ENCODE results near the gene BCCIP. TPM values are rescaled to one million over a fixed set of nuclear protein-coding genes. Genes with fewer than 3 reads are reported as not detected.

Gene BCCIP
- total and polyA plus RNA-seq, 4 donors, result 21.9 to 44.1 (median 31.2) TPM

DNA sequence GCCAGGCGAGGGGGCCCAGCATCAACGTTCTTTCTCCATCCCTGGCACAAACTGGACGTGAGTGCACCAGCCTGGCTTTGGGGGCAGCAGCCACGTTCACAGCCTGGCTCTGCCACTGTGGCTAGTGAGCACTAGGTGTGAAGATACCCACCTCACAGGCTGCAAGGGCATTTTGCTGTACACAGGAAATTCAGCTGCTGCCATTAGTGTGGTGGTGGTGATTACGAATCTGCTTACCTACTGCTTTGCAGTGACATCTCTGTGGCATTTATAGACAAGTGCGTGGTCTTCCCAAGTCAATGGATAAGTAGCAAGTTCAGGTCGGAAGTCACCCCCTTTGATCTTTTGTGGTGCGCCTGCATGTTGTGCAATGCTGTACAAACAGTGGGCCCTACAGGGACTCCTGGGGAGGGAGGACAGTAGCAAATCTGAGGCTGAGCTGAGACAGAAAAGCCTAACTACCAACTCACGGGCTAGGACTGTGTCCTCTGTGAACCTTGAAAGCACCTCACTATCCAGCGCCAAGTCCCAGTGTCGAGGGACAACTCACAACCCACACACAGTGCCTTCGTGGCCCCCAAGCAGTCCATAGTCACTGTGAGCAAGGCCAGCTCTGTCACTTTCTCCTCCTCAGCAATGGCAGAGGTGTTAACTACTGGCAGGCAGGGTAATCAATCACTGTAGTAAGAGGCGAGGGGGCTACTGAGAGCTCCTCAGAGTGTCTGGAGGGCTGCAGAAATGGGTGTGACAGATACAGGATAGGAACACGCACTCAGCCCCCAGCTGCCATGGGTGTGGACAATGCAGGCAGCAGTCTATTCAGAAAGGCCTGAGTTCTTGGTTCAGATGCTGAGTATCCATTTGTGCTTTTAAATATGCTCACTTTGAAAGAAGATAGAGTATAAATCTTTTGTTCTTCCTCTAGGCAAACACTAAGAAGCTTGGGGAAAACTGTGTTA, 30.7 kb upstream of the BCCIP start:
- Histone ChIP-seq H3K36me3 (ENCODE audit: control insufficient read depth in 4 of 4, insufficient read depth in 3 of 4, low read depth in 1 of 4, low read length in 3 of 4) (peaks cover 5 to 57% (median 35%) of the 10 kb centered on the region in 4 donors), H3K27me3 (ENCODE audit: control insufficient read depth in 4 of 4, insufficient read depth in 4 of 4, low read length in 3 of 4) (no peaks in the 10 kb centered on the region), H3K9me3 (ENCODE audit: control insufficient read depth in 4 of 4, low read length in 3 of 4) (no peaks in the 10 kb centered on the region), H3K4me3 (ENCODE audit: low read depth in 1 of 3, low read length in 3 of 3) (no peak overlapping the region), H3K27ac (ENCODE audit: low read depth in 1 of 2, low read length in 2 of 2) (no peak overlapping the region), H3K9ac (ENCODE audit: low read depth in 1 of 2, low read length in 2 of 2) (no peak overlapping the region), H3K4me1 (ENCODE audit: control insufficient read depth in 4 of 4, insufficient read depth in 4 of 4, low read length in 3 of 4) (no peaks in the 10 kb centered on the region)
- whole genome bisulfite sequencing, result 83% methylated on average over 14 of the region's 14 CpGs
- TF ChIP-seq SP1 (IDR thresholded peaks at IDR 0.05), result no peak
- TF ChIP-seq, protein P1, sequence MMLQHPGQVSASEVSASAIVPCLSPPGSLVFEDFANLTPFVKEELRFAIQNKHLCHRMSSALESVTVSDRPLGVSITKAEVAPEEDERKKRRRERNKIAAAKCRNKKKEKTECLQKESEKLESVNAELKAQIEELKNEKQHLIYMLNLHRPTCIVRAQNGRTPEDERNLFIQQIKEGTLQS (IDR thresholded peaks at IDR 0.05), result no peak
- TF ChIP-seq HNF4A (conservative IDR thresholded peaks at IDR 0.05), result no peak
- TF ChIP-seq RXRA (IDR thresholded peaks at IDR 0.05), result no peak
- no peak for TF ChIP-seq RAD21 (IDR thresholded peaks at IDR 0.05)
- no peak for TF ChIP-seq HNF4G (IDR thresholded peaks at IDR 0.05)
- no peak for TF ChIP-seq GABPA (IDR thresholded peaks at IDR 0.05 in 1 of 2, conservative IDR thresholded peaks at IDR 0.05 in 1 of 2)
- TF ChIP-seq, protein P2, sequence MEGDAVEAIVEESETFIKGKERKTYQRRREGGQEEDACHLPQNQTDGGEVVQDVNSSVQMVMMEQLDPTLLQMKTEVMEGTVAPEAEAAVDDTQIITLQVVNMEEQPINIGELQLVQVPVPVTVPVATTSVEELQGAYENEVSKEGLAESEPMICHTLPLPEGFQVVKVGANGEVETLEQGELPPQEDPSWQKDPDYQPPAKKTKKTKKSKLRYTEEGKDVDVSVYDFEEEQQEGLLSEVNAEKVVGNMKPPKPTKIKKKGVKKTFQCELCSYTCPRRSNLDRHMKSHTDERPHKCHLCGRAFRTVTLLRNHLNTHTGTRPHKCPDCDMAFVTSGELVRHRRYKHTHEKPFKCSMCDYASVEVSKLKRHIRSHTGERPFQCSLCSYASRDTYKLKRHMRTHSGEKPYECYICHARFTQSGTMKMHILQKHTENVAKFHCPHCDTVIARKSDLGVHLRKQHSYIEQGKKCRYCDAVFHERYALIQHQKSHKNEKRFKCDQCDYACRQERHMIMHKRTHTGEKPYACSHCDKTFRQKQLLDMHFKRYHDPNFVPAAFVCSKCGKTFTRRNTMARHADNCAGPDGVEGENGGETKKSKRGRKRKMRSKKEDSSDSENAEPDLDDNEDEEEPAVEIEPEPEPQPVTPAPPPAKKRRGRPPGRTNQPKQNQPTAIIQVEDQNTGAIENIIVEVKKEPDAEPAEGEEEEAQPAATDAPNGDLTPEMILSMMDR (IDR thresholded peaks at IDR 0.05; ENCODE audit: low read depth, low read length, missing input control), result no peak
- TF ChIP-seq YY1 (IDR thresholded peaks at IDR 0.05), result no peak
- no peak for DNase-seq (ENCODE audit: low spot score)

DNA sequence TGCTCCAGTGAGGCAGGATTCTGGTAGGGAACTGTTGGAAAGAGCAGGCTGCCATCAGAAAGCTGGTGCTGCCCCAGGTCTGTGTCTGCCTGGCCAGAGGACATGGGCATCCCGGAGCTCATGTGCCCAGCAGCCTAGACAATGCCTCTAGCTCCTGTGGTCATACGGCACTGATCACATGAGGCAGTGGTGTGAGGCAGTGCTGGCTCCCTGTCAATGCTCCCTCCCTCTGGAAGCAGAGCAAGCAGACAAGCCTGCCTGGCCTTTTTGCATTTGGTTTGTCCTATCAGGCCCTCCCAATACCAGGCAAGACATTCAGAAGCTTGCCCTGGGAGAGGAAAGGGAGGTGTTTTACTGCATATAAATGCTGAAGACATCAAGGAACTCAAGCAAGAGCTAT, 28.2 kb upstream of the BCCIP start:
- Histone ChIP-seq H3K4me3 (ENCODE audit: low read depth in 1 of 3, low read length in 3 of 3) (no peak overlapping the region), H3K27ac (ENCODE audit: low read depth in 1 of 2, low read length in 2 of 2) (no peak overlapping the region), H3K9ac (ENCODE audit: low read depth in 1 of 2, low read length in 2 of 2) (no peak overlapping the region), H3K9me3 (ENCODE audit: control insufficient read depth in 4 of 4, low read length in 3 of 4) (no peaks in the 10 kb centered on the region), H3K36me3 (ENCODE audit: control insufficient read depth in 4 of 4, insufficient read depth in 3 of 4, low read depth in 1 of 4, low read length in 3 of 4) (peaks cover 7 to 60% (median 41%) of the 10 kb centered on the region in 4 donors), H3K4me1 (ENCODE audit: control insufficient read depth in 4 of 4, insufficient read depth in 4 of 4, low read length in 3 of 4) (no peaks in the 10 kb centered on the region), H3K27me3 (ENCODE audit: control insufficient read depth in 4 of 4, insufficient read depth in 4 of 4, low read length in 3 of 4) (no peaks in the 10 kb centered on the region)
- 93% methylated on average over 2 of the region's 2 CpGs for WGBS
- TF ChIP-seq RXRA (IDR thresholded peaks at IDR 0.05) (no peak), HNF4A (conservative IDR thresholded peaks at IDR 0.05) (no peak), JUND (IDR thresholded peaks at IDR 0.05) (no peak), TAF1 (conservative IDR thresholded peaks at IDR 0.05) (no peak), RAD21 (IDR thresholded peaks at IDR 0.05) (no peak)
- TF ChIP-seq, protein P1 (IDR thresholded peaks at IDR 0.05), result no peak
- TF ChIP-seq, protein P2 (IDR thresholded peaks at IDR 0.05; ENCODE audit: low read depth, low read length, missing input control), result no peak
- no peak for DNase-seq (ENCODE audit: low spot score)

Measured in liver (tissue), 9 donors.